ENCODE measurements around the gene ISG15.
A peak's percentile ranks its signal among the peaks of the same experiment; 100 is the strongest.

GRCh38 chr1:1058921-1059493, 45.7 kb downstream of the ISG15 start:
- TF ChIP-seq, protein P1, sequence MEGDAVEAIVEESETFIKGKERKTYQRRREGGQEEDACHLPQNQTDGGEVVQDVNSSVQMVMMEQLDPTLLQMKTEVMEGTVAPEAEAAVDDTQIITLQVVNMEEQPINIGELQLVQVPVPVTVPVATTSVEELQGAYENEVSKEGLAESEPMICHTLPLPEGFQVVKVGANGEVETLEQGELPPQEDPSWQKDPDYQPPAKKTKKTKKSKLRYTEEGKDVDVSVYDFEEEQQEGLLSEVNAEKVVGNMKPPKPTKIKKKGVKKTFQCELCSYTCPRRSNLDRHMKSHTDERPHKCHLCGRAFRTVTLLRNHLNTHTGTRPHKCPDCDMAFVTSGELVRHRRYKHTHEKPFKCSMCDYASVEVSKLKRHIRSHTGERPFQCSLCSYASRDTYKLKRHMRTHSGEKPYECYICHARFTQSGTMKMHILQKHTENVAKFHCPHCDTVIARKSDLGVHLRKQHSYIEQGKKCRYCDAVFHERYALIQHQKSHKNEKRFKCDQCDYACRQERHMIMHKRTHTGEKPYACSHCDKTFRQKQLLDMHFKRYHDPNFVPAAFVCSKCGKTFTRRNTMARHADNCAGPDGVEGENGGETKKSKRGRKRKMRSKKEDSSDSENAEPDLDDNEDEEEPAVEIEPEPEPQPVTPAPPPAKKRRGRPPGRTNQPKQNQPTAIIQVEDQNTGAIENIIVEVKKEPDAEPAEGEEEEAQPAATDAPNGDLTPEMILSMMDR (IDR thresholded peaks at IDR 0.05; ENCODE audit: insufficient read depth, low read length, poor library complexity, severe bottlenecking), result peak; percentile 30
- TF ChIP-seq EZH2phosphoT487 (conservative IDR thresholded peaks at IDR 0.05; ENCODE audit: low read length), result no peak

Measured in SU-DHL-6 (cell line).